IPS-18a (cell line): Measurements from ENCODE around the gene FRMPD1.

ENCODE experiments used
- H3K27ac ChIP-seq: one replicate; pipeline ENCODE4 v1.5.1; 2013; ENCODE audit warnings: low read length
- H3K27me3 ChIP-seq: one replicate; pipeline ENCODE4 v1.6.1; 2013; ENCODE audit warnings: mild to moderate bottlenecking, low read length; ENCODE audit not compliant: control insufficient read depth, insufficient read depth
- H3K36me3 ChIP-seq: one replicate; pipeline ENCODE4 v1.6.1; 2013; ENCODE audit warnings: low read depth, low read length; ENCODE audit not compliant: control insufficient read depth
- H3K4me1 ChIP-seq: one replicate; pipeline ENCODE4 v1.6.1; 2013; ENCODE audit warnings: low read depth, low read length; ENCODE audit not compliant: control insufficient read depth
- H3K4me3 ChIP-seq: one replicate; pipeline ENCODE4 v1.5.1; 2013; ENCODE audit warnings: low read length
- H3K9ac ChIP-seq: one replicate; pipeline ENCODE4 v1.6.1; 2013; ENCODE audit warnings: mild to moderate bottlenecking, low read length, moderate library complexity
- H3K9me3 ChIP-seq: one replicate; pipeline ENCODE4 v1.6.1; 2013; ENCODE audit warnings: low read depth, low read length; ENCODE audit not compliant: control insufficient read depth

The FRMPD1 gene

DNA sequence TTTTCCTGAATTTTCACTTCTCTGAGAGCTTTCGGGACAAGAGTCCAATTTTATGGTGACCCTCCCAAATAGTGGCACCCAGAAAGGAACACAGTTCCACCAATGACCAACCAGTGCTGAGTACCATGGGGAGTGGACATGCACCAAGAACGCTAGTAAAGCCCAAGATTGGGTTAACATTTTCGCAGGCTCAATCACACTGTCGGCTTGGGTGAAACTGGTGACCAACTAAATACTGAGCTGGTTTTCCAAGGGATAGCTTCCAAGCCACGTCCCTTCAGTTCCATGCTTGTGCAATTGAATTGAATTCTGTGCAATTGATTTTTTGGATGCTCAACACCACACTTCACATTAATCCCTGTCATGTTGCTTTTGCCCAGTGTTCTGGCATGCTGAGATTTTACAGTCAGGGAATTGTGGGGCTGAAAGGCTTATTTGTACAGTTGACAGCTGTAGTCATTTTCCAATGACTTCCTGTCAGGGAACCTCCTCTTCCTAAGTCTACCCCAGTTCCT is 65.3 kb downstream of the FRMPD1 start:
- H3K27me3 ChIP-seq = no peaks in the 10 kb centered on the region
- H3K4me3 ChIP-seq = no peak overlapping the region
- H3K9ac ChIP-seq = no peak overlapping the region
- H3K27ac ChIP-seq = no peak overlapping the region
- no peaks in the 10 kb centered on the region for H3K9me3 ChIP-seq
- H3K36me3 ChIP-seq = no peaks in the 10 kb centered on the region
- no peaks in the 10 kb centered on the region for H3K4me1 ChIP-seq

DNA sequence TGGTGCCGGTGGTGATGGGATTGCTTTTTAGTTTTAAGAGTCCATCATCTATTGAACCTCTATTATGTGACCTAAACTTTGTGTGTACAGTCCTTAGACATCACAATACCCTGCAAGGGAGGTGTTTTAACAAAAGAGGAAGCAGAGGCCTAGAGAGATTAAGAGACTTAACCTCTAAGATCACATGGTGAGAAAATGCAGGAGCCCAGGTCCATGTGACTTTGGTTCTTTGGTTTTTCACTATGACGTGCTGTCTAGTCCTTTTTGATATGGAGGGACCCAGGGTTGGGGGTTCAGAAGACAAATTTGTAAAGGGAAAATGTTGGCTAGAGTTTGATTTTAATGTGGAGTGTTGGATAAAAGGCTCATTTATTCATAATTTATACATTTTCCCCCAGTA is 68.8 kb downstream of the FRMPD1 start:
- Histone ChIP-seq H3K36me3 (no peaks in the 10 kb centered on the region), H3K9ac (no peak overlapping the region), H3K9me3 (no peaks in the 10 kb centered on the region), H3K27ac (no peak overlapping the region), H3K27me3 (no peaks in the 10 kb centered on the region), H3K4me1 (no peaks in the 10 kb centered on the region), H3K4me3 (no peak overlapping the region)

DNA sequence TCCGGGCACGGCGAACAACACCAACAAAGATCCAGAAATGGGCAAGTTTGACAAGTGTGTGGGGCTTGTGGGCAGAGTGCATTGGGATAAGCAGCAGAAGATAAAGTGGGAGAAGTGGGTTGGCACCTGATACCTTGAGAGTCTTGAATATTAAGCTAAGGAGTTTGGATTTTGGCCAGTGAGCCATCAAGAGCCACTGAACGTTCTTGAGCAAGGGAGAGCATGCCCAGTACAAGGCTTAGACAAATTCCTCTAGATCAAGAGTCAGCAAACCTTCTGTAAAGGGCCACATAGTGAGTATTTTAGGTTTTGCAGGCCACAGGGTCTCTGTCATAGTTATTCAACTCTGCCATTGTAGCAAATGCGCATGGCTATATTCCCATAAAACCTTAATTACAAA is 76.3 kb downstream of the FRMPD1 start:
- H3K27me3 ChIP-seq = no peaks in the 10 kb centered on the region
- peaks cover 12% of the 10 kb centered on the region for H3K4me1 ChIP-seq
- H3K4me3 ChIP-seq = no peak overlapping the region
- H3K9me3 ChIP-seq = no peaks in the 10 kb centered on the region
- H3K36me3 ChIP-seq = no peaks in the 10 kb centered on the region
- H3K9ac ChIP-seq = no peak overlapping the region
- H3K27ac ChIP-seq = no peak overlapping the region

DNA sequence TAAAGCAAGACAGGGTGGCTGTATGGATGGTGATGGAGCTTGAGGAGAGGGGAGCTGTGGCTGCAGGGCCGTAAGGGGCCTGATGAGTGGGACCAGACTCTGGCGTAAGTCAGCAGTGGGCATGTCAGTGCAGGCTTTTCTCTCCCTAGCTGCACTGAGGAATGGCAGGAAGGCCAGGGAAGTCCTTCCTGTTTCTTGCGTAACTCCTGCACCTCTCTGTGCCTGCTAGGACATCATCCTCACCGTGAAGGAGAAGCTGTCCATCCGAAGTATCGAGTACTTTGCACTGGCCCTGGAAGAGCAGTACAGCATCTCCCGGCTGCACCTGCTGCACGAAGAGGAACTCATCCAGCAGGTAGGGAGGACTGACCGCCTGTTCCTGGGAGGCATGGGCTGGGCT is 78.7 kb downstream of the FRMPD1 start:
- no peaks in the 10 kb centered on the region for H3K36me3 ChIP-seq
- H3K4me1 ChIP-seq = peaks cover 12% of the 10 kb centered on the region
- no peaks in the 10 kb centered on the region for H3K9me3 ChIP-seq
- no peak overlapping the region for H3K27ac ChIP-seq
- no peak overlapping the region for H3K4me3 ChIP-seq
- H3K27me3 ChIP-seq = no peaks in the 10 kb centered on the region
- H3K9ac ChIP-seq = no peak overlapping the region

DNA sequence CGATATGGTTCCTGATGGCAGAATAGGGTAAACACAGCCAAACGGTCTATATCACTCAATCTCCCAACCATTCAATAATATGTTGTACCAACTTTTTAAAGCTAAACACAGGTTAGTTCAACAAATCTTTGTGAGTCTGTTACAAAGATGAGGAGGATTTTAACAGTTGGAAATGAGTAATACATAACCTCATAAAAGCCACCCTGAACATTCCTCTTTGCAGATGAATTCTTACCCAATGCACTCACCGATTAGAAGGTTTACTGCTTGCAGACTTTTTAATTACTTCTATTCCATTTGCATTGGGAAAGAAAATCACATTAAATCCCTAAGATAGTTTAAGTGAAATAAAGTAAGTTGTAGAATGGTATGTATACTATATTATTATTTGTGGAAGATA is 79.5 kb downstream of the FRMPD1 start:
- Histone ChIP-seq H3K9me3 (no peaks in the 10 kb centered on the region), H3K36me3 (no peaks in the 10 kb centered on the region), H3K4me1 (peaks cover 12% of the 10 kb centered on the region), H3K27ac (no peak overlapping the region), H3K27me3 (no peaks in the 10 kb centered on the region), H3K9ac (no peak overlapping the region), H3K4me3 (no peak overlapping the region)

DNA sequence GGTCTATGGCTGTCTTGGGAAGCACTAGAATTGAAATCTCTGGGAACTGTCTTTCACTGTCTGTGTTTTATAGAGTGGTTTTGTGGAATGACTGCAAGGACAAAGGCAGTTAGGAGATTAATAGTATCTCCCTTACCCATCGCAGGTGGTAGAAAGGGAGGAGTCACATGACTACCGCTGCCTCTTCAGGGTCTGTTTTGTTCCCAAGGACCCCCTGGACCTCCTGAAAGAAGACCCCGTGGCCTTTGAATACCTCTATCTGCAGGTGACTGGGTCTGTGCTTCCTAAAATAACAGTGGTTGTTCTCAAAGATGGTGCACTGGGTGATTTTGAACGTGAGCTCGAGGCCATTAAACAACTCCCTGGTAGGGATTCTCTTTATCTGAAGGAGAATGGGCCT is 80.1 kb downstream of the FRMPD1 start:
- Histone ChIP-seq H3K4me1 (peaks cover 12% of the 10 kb centered on the region), H3K27me3 (no peaks in the 10 kb centered on the region), H3K4me3 (peak overlapping the region; percentile 18), H3K36me3 (no peaks in the 10 kb centered on the region), H3K9ac (no peak overlapping the region), H3K9me3 (no peaks in the 10 kb centered on the region), H3K27ac (no peak overlapping the region)

DNA sequence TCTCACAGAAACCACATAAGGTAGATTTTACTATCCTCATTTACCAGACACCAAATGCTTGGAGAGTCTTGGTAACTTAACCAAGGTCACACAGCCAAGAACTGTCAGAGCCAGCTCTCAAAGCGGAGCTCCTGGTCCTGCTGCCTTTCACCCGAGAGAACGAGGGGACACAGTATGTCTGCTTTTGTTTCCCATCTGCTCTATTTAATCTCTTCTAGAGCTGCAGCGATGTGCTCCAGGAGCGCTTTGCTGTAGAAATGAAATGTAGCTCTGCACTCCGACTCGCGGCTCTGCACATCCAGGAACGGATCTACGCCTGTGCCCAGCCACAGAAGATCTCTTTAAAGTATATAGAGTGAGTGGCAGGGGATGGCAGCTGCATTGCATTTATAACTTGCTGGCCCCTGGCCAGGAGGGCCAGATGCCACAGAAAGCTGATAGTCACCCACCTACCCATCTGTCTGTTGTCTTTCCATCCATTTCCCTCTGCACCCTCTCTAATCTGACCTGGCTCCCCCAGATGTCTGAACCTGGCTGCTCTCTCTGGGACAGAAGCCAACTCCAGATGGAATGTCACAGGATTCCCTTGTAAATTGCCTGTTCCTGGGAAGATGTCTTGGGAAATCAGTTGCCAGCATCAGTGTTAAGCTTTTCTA is 81.5 kb downstream of the FRMPD1 start:
- Histone ChIP-seq H3K4me3 (no peak overlapping the region), H3K36me3 (no peaks in the 10 kb centered on the region), H3K27ac (no peak overlapping the region), H3K27me3 (no peaks in the 10 kb centered on the region), H3K9me3 (no peaks in the 10 kb centered on the region), H3K4me1 (peaks cover 12% of the 10 kb centered on the region), H3K9ac (no peak overlapping the region)

DNA sequence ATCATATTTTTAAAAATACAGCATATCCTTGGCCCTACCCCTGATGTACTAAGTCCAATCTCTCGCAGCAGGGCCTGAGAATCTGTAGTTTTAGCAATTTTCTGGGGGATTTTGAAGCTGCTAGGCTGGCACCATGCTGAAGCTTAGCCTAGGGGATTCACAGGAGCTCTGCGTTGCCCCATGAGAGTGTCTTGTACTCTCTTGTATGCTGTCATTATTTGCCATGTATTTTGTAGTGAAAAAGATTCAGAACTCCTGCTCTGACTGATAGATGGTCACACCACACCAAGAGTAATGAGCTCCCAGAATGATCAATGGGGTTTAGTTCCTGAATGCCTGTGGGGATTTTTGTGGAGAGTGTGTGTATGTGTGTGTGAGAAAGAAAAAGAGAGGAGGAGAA is 82.2 kb downstream of the FRMPD1 start:
- peaks cover 12% of the 10 kb centered on the region for H3K4me1 ChIP-seq
- H3K36me3 ChIP-seq = no peaks in the 10 kb centered on the region
- no peaks in the 10 kb centered on the region for H3K27me3 ChIP-seq
- H3K9me3 ChIP-seq = no peaks in the 10 kb centered on the region
- H3K27ac ChIP-seq = no peak overlapping the region
- H3K9ac ChIP-seq = no peak overlapping the region
- no peak overlapping the region for H3K4me3 ChIP-seq

DNA sequence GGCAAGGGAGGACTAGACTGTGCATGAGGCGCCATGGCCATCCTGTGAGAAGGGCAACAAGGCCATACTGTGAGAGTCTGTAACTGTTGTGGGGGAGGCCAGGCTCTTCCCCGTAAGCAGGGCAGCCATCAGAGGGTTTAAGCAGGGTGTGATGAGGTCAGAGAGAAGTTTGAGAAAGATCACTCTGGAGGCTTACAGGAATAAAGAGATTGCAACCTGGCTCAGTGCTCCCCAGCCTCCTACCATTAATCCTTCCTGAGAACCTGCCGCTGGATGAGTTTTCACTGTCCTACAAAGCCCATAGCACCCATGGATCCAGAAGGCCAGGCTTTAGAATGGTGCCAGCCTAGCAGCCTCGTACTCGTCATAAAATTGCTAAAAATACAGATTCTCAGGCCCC is 88.5 kb downstream of the FRMPD1 start:
- peaks cover 5% of the 10 kb centered on the region for H3K4me1 ChIP-seq
- no peak overlapping the region for H3K27ac ChIP-seq
- no peaks in the 10 kb centered on the region for H3K36me3 ChIP-seq
- no peaks in the 10 kb centered on the region for H3K27me3 ChIP-seq
- H3K9ac ChIP-seq = no peak overlapping the region
- no peak overlapping the region for H3K4me3 ChIP-seq
- H3K9me3 ChIP-seq = no peaks in the 10 kb centered on the region

DNA sequence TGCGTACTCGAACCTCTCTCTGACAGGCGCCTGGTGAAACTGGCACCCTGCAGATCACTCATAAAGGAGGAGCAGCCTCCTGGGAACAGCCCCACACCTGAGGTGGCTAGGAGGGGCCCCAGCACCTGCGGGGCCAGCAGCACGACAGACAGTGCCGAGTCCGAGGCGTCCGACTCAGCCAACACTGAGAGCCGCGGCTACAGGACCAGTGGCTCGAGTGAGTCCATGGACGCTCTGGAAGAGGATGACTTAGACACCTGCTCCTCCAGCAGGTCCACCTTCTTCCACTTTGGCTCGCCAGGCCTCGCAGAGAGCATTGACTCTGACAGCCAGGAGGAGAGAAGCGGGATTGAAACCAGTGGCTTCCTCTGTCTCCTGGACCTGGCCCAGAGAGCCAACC is 89.4 kb downstream of the FRMPD1 start:
- Histone ChIP-seq H3K9ac (no peak overlapping the region), H3K36me3 (no peaks in the 10 kb centered on the region)

DNA sequence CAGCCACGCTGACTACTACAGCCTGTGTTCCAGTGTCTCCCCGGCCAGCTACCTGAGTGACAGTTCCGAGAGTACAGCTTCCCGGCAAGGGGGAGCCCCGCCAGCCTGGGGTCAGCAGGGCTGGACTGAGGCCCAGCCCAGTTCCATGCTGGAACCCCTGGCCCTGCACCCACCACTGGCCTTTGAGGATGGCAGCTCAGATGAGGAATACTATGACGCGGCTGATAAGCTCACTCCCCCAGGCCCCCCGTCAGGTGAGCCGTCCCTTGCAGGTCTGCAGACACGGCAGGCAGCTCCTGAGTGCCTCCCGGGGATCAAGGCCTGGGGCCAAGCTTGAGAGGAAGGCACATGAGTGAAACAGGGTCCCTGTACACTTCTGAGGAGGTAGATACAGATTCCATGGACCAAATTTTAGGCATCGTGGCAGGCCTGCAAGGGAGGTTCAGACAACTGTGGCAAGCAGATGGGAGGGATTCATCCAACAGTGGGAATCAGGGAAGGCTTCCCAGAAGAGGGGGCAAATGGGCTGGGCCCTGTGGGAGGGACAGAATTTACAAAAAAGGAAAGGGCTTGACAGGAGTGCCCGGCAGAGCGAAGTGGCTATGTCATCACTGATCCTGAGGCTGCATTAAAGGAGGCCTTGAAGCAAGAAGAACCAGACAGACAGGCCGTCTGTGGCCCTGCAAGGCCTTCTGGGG is 90.0 kb downstream of the FRMPD1 start:
- Histone ChIP-seq H3K4me1 (peaks cover 5% of the 10 kb centered on the region), H3K9me3 (no peaks in the 10 kb centered on the region), H3K27me3 (no peaks in the 10 kb centered on the region), H3K27ac (no peak overlapping the region), H3K9ac (no peak overlapping the region), H3K36me3 (no peaks in the 10 kb centered on the region), H3K4me3 (no peak overlapping the region)

More for the DNA sequence above, 89.4 kb downstream of the FRMPD1 start:
- H3K9me3 ChIP-seq = no peaks in the 10 kb centered on the region
- no peaks in the 10 kb centered on the region for H3K27me3 ChIP-seq
- peaks cover 5% of the 10 kb centered on the region for H3K4me1 ChIP-seq
- no peak overlapping the region for H3K27ac ChIP-seq
- no peak overlapping the region for H3K4me3 ChIP-seq

DNA sequence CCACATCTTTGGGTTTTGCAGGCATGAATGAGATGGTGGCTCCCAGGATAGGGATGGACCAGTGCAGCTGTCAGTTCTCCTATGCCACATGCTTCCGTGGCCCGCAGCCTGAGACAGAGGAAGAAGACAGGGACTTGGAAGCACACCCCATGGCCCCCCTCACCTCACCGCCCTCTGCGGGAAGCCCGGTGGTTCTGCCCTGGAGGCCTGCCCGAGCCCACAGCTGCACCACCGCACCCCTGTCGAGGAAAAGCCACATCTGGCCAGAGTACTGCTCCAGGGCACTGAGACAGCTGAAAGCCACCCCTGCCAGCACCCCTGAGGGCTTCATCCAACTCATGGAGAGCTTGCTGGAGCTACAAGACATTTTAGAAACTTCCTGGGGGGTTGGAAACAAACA is 95.2 kb downstream of the FRMPD1 start:
- H3K9me3 ChIP-seq = no peaks in the 10 kb centered on the region
- no peaks in the 10 kb centered on the region for H3K36me3 ChIP-seq
- no peak overlapping the region for H3K4me3 ChIP-seq
- H3K9ac ChIP-seq = no peak overlapping the region
- H3K4me1 ChIP-seq = peaks cover 5% of the 10 kb centered on the region
- no peak overlapping the region for H3K27ac ChIP-seq
- no peaks in the 10 kb centered on the region for H3K27me3 ChIP-seq
